Sciatic nerve (tissue), 2 donors: ENCODE results near the gene ZNF430. TPM values are rescaled to one million over a fixed set of nuclear protein-coding genes. Genes with fewer than 3 reads are reported as not detected.

Experiments
- ATAC-seq: fragments of 200-7000 bp; cut with Tn5 transposase; one replicate; pipeline ENCODE4 v1.9.1; 2020; ENCODE audit warnings: mild to moderate bottlenecking, moderate library complexity
- DNase-seq: peaks from one replicate; pipeline ENCODE4 v3.0.0-alpha.2; 2020; ENCODE audit warnings: low spot score
- intact Hi-C: fragments of 100-400 bp; cut with DNase I; formaldehyde crosslinking; loops from one replicate; pipeline ENCODE4 v1.14.2; 2022
- total RNA-seq: library from RNA; stranded (reverse); fragmentation: NEBNext Ultra II Directional; extraction: Animal tissue kit (Norgen Biotek cat#: 25700); gene quantifications from one replicate; pipeline ENCODE4 v1.2.1, GENCODE V29; 2021
- donor health status: DM: no; HTN: no; CAD: no.
- donor health status: DM: no; HTN: no; CAD: no.

ZNF430 gene
- total RNA-seq, 1 donor from 2014 or later = 20.2 TPM

- intact Hi-C loops = no loop called here
- DNase-seq (no peak), ATAC-seq (no peak)
Measured at GRCh38 chr19:21101521-21102242, 81.2 kb downstream of the ZNF430 start.

GRCh38 chr19:21109116-21109515 is 88.7 kb downstream of the ZNF430 start:
- ATAC-seq (no peak), DNase-seq (no peak)
- intact Hi-C loops = no loop called here

Other genes with a start within 250 kb of the ZNF430 start
- 6.0 TPM for gene ZNF66, start 244.4 kb upstream of the ZNF430 start, total RNA-seq
- gene ZNF85, start 97.4 kb upstream of the ZNF430 start, total RNA-seq = 4.8 TPM
- gene ZNF714, start 61.5 kb downstream of the ZNF430 start, total RNA-seq = 10.4 TPM
- gene ZNF431, start 121.4 kb downstream of the ZNF430 start, total RNA-seq = 20.2 TPM